D721Med (cell line): ENCODE results near the gene PBX2.
"Not testable (repeated sequence)": the region's sequence is repeated elsewhere in the genome, so short reads cannot be mapped to it uniquely, and the experiment has no call there.

Source experiments
- DNase-seq: peaks from one replicate; pipeline ENCODE4 v3.0.0; 2011; ENCODE audit warnings: low spot score; ENCODE audit not compliant: insufficient read length
- FAIRE-seq: peaks from 2 replicates; lab custom pipeline; 2011; peaks lifted over from hg19 to GRCh38; lab: Jason Lieb, UNC
- CTCF ChIP-seq: IDR thresholded peaks from 2 replicates; pipeline ENCODE4 v1.5.1; 2012; ENCODE audit warnings: mild to moderate bottlenecking, control low read depth; ENCODE audit not compliant: insufficient read depth; ENCODE audit errors: missing control alignments

Gene PBX2

GRCh38 chr6:32149932-32150870 is 39.8 kb downstream of the PBX2 start:
- FAIRE-seq (no peak), DNase-seq (no peak)
- TF ChIP-seq CTCF = no peak

- TF ChIP-seq CTCF = no peak
- DNase-seq (no peak), FAIRE-seq (no peak)
These were observed 40.8 kb downstream of the PBX2 start for GRCh38 chr6:32149092-32149755.

- FAIRE-seq (no peak), DNase-seq (no peak)
- TF ChIP-seq CTCF = no peak
These were observed 41.5 kb downstream of the PBX2 start for GRCh38 chr6:32148289-32149091.

- FAIRE-seq = no peak
- no peak for TF ChIP-seq CTCF
These were observed 42.4 kb downstream of the PBX2 start for GRCh38 chr6:32147401-32148132.

GRCh38 chr6:32146687-32147086 is 43.3 kb downstream of the PBX2 start:
- no peak for DNase-seq
- TF ChIP-seq CTCF = no peak
- FAIRE-seq = no peak

More at GRCh38 chr6:32147401-32148132, 42.4 kb downstream of the PBX2 start:
- no peak for DNase-seq

- FAIRE-seq (no peak), DNase-seq (no peak)
- no peak for TF ChIP-seq CTCF
These were observed 43.7 kb downstream of the PBX2 start for GRCh38 chr6:32146287-32146686.

- FAIRE-seq = not testable (repeated sequence)
These were observed 45.8 kb downstream of the PBX2 start for GRCh38 chr6:32144238-32144637.

More at GRCh38 chr6:32144238-32144637, 45.8 kb downstream of the PBX2 start:
- not testable (repeated sequence) for DNase-seq
